Esophagus muscularis mucosa (tissue), 4 donors: ENCODE results near the gene TNFRSF25.

Experiments used
- EP300 ChIP-seq: sonication (generic); formaldehyde crosslinking; IDR thresholded peaks from one replicate; pipeline ENCODE4 v1.6.1; 2017; ENCODE audit warnings: antibody characterized with exemption
- POLR2A ChIP-seq: fragments of 450-650 bp; IDR thresholded peaks from one replicate; pipeline ENCODE4 v1.6.1; 2017; ENCODE audit warnings: antibody characterized with exemption, moderate library complexity, mild to moderate bottlenecking, low read depth
- POLR2AphosphoS5 ChIP-seq, 2 donors: sonication (generic); formaldehyde crosslinking; IDR thresholded peaks; one replicate each; pipeline ENCODE4 v1.6.1; 2017; ENCODE audit warnings: antibody characterized with exemption in 2 of 2
- TF ChIP-seq, protein P1 (sequence below), 3 experiments: fragments of 200-600 bp in 2 of 3; fragments of 450-650 bp in 1 of 3; sonication (generic) in 2 of 3; IDR thresholded peaks; one replicate each; pipeline ENCODE4 v1.5.1; 2017 to 2019; ENCODE audit warnings: antibody characterized with exemption in 3 of 3, mild to moderate bottlenecking in 2 of 3, moderate library complexity in 1 of 3

DNA sequence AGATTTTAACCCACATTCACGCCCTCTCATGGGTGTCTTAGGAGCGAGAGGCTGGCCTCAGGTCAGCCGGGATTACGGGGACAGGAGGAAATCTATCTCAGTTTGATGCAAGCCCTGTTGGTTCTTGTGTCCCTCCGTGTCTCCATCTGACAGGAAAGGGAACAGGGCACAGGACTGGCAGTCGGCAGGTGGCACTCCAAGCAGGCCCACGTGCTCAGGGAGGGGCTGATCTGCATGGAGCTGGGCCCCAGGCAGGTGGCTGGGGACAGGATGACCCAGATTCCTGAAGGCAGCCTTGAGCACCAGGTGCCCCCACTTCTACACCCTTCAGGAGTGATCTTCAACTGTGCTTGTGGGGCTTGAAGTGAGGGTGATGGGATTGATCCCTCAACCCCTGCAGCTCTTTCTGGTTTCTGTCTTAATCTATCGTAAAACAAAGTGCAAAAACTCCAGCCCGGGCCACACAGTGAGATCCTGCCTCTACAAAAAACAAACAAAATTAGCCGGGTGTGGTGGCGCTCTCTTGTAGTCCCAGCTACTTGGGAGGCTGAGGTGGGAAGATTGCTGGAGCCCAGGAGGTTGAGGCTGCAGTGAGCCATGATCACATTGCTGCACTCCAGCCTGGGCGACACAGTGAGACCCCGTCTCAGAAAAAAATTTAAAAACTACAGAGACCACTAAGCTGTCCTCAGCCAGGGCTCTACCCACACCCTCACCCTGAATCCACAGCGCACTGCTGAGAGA lies 17.2 kb upstream of the TNFRSF25 start:
- TF ChIP-seq, protein P1, sequence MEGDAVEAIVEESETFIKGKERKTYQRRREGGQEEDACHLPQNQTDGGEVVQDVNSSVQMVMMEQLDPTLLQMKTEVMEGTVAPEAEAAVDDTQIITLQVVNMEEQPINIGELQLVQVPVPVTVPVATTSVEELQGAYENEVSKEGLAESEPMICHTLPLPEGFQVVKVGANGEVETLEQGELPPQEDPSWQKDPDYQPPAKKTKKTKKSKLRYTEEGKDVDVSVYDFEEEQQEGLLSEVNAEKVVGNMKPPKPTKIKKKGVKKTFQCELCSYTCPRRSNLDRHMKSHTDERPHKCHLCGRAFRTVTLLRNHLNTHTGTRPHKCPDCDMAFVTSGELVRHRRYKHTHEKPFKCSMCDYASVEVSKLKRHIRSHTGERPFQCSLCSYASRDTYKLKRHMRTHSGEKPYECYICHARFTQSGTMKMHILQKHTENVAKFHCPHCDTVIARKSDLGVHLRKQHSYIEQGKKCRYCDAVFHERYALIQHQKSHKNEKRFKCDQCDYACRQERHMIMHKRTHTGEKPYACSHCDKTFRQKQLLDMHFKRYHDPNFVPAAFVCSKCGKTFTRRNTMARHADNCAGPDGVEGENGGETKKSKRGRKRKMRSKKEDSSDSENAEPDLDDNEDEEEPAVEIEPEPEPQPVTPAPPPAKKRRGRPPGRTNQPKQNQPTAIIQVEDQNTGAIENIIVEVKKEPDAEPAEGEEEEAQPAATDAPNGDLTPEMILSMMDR (IDR thresholded peaks at IDR 0.05) = no peak
- no peak for TF ChIP-seq POLR2AphosphoS5 (IDR thresholded peaks at IDR 0.05)
- no peak for TF ChIP-seq POLR2A
- no peak for TF ChIP-seq EP300
